Stimulated activated CD4-positive, alpha-beta T cell treated with anti-CD3 and anti-CD28 coated beads, Interleukin-2, amount 100 ng/mL, for 48 hours (primary cell): Measurements from ENCODE around the gene FNDC3B.

Experiments
- DNase-seq, 2 donors: peaks; one replicate each; pipeline ENCODE4 v3.0.0-alpha.2; 2020

Gene FNDC3B

DNA sequence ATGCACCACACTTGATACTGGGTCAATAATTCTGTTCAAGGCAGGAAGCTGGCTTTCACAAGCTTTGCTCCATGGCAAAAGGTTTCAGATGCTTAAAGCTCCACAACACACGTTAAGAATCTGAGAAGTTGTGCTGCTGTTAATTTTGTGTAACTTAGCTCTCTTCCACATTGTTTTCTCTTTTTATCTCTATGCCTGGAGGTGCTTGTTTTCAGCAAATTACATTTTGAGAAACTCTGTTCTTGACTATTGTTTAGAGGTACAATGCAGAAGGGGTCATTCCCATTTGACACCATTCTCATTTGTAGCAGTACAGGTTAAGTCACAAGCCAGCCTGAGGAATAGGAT lies 156.0 kb downstream of the FNDC3B start:
- no peak for DNase-seq

DNA sequence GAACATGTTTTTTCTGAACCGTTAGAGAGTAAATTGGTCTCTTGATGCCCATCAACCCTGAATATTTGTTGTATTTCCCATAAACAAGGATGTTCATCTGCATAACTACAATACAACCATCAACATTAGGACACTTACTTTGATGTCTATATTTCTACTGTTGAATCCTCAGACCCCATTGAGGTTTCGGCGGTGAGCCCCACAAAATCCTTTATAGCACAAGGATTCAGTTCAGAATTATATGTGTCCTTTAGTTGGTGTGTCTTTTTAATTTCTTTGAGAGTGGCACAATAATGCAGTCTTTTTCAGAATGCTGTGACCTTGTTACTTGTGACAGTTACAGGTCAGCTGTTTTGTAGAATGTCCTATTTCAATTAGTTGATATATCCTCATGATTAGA lies 158.0 kb downstream of the FNDC3B start:
- no peak for DNase-seq

DNA sequence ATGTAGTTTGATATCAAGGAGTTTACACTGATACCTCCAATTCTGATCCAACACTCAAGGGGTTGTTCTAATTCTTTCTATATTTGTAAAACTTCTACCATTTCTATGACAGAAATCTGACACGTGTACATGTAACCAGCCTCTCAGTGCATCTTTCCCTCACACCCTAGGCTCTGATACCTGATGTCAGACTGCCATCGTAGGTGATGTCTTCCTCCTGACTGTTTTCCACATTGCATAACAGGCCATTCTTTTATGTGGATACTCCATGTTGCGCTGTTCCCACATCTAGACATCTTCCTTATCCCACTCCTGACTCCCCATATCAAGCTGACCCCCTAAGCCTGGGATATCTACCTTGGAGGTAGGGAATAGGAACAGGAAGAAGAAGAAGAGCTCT lies 159.1 kb downstream of the FNDC3B start:
- no peak for DNase-seq

DNA sequence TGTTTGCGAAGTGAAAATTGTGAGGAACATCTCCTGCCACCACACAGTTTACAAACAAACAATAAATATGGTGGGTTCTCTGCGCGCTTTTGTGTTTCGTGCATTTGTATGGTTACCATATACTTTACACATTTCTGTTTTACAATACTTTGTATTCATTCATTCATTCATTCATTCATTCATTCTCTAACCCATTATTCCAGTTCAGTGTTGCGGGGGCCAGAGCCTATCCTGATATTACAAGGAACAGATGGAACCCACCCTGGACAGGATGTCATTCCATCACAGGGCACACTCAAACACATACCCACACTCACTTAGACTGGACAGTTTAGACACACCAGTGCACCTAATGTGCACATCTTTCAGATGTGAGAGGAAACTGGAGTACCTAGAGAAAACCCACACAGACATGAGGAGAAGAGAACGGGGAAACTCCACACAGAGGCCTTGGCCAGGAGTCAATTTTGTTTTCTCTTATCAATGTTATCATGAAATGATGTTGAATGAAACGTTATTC lies 160.5 kb downstream of the FNDC3B start:
- DNase-seq = no peak

DNA sequence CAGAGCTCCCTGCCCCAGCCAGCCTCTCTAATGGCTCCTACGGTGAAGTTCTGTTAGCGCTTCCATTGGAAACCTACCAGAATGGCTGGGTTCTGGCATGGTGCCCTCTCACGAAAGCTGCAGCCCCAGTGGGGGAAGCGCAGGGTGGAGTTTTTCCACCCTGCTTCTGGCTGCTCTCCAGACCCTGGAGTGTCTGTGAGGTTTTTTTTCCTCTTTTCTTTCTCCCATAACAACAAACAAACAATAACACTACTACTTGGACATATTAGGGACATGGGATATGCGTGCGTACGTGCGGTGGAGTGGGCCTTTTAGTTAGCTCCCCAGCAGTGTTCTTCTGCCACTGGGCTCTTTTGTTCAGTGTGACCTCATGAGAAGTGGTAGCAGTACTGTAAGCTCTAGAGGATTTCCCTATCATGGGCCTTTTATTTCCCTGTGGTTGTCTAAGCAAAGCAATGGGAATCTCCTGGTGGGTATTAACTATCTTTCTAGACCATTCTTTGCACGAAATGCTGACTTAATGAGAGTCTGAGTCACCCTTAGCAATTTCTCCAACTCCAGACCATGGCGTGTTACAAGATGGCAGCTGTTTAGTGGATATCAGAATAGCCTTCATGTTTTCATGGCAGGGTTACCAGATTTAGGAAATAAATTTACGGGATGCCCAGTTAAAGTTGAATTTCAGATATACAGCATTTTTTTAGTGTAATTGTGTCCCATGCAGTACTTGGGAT lies 161.9 kb downstream of the FNDC3B start:
- DNase-seq = no peak

DNA sequence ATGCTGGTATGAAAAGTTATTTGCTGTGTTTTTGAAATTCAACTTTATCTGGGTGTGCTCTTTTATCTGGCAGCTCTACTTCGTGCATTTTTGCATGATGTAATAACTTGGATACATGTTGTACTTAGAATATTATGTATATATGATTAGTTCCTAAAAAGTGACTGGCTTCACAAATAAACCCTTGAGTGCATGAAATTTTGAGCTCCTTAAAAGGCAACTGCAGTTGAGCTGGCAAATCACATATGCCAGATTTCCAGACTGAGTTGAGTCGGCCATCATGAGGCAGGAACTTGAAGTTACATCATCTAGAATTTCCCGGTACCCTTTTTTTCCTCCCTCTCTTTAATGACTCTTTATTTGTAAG lies 162.5 kb downstream of the FNDC3B start:
- DNase-seq = no peak

DNA sequence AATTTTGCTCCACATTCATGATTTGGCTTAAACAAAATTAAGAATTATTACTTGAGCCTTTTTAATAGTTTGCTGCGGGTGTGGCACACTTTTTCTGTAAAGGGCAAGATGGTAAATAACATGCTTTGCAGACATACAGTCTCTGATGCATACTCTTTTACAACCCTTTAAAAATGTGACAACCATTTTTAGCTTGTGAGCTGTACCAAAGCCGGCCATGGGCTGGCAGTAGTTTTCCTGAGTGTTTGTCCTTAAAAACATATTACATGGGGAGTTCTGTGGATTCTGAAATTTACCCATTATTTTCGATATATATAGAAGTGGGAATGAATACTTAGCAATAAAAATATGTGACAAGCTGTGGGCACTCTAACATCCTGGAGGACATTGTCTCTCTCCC lies 163.4 kb downstream of the FNDC3B start:
- DNase-seq = no peak

DNA sequence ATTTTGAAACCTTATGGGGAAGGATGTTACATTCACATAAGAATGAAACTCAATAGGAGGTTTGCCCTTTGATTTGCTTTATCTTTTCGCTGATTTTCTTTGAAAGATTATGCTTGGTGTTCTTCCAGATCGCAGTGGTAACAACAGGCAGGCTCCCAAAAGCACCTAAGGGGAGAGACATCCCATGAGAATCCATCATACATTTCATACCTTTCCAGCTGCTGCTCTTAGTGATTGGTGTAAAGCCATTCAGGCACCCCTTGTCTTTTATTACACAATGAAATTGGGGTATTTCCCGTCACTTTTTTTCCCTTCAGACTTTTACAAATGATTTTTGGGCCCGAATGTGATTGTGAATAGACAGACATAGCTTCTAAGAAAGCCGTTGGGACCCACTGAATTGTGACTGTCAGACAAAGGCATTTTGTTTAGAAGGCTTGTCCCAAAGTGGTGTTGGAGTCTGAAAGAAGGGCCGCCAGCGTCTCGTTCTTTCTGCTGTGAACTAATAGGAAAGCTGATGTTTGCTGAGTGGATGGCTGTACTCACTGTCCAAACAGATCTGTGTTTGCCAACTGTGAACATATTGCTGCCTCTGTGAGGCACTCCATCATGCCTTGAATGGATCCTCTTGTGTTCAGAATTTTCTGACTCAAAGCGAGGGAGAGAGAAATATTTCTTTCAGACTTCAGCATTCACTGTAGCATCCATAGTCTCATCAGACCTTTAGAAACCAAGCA lies 164.3 kb downstream of the FNDC3B start:
- DNase-seq = no peak

DNA sequence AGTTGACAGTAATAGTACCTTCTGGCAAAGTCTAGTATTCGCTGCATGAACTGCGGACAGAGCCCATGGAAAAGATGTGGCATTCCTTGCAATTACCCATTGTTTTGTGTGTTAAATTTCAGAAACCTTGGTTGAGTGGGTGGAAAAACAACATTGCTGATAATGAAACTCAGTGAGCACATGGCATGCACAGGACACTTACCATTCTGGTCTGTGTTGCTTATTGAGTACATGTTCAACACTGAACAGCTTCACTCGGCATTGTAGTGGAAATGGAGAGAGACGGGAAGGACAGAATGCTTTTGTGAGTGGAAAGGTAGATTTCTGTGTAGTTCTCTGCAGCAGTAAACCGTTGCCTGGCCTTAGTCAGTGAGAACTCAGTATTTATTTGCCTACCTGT lies 165.3 kb downstream of the FNDC3B start:
- DNase-seq = no peak

DNA sequence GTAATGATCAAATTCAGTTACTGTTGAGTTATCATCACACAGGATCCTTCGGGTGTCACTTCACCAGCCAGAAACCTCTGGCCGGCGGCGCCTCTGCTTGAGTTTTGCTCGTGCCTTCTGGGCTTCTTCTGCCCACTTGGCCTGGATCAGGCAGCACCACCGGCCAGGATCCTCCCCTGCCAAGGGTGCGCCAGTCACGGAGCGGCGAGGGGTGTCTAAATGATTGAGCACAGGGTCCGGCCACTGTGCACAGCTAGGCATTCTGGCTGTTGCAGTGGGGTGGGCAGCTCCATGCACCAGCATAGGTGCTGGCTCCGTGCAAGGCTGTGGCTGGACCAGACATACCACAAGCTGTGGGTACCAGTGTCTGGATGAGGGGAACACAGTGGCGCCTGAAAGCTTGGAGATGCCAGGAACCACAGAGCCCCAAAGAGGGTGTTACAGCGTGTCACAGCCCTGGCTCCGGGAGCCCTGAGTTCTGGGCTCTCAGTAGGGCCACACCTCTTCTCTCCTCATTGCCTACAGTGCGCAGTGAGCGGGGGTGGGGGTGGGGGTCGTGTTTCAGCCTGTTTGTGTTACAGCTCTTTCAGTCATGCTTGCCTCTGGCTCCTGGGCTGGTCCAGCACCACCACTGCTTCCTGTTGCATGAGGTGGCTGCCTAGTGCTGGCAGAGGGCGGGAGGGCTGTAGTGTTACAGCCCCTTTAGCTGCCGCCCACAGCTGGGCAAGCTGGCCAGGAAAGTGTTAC lies 169.4 kb downstream of the FNDC3B start:
- no peak for DNase-seq

DNA sequence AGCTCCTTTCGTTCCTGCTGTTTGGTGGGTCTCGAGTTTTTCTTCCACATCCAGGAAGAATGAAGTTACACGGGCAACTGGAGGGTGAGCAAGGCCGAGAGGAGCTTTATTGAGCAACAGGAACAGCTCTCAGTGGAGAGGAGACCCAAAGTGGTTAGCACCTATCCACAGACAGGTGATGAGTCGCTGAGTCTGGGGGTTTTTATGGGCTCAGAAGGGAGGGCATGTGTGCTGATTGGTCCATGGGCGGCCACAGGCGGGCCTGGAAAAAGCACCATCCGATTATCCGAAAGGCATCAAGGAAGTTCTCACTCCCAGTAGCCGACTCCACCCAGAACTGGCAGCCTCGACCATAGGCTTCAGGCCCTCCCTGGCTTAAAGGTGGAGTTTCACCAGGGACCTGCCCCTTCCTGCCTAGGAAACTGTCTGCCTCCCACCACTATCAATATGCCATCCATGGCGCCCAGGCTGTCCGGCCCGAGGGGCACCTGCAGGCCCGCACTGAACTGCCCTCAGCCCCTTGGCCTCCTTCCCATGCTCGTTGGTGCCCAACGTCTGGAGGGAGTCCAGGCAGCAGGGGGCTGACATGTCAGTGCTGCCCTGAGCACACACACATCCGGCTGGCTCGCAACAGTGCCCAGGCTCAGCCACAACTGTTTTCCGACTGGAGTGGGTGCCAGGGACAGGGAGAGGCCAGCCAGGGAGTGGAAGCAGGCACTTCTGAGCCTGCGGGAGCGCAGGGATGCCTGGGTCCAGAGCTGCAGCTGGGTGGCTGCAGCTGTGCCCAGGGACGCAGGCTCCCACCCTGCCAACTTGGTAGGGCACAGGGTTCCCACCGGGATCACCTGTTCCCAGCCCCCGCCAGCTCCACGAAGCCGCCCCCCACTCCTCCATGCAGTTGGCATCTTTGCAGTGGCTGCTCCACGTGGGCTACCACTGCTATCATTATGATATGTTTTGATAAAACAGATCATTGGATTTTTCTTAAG lies 170.2 kb downstream of the FNDC3B start:
- no peak for DNase-seq

DNA sequence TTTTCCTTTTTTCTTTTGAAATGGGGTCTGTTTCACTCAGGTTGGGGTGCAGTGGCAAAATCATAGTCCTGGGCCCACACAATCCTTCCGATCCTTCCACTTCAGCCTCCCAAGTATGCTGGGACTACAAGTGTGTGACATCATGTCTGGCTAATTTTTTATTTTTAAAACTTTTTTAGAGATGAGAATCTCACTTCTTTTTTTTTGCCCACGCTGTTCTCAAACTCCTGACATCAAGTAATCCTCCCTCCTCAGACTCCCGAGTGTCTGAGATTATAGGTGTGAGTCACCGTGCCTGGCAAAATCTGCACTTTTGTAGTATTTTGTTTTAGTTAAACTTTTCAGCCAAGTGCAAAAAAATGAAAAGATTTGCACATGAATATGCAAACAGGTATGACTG lies 171.0 kb downstream of the FNDC3B start:
- DNase-seq = no peak

DNA sequence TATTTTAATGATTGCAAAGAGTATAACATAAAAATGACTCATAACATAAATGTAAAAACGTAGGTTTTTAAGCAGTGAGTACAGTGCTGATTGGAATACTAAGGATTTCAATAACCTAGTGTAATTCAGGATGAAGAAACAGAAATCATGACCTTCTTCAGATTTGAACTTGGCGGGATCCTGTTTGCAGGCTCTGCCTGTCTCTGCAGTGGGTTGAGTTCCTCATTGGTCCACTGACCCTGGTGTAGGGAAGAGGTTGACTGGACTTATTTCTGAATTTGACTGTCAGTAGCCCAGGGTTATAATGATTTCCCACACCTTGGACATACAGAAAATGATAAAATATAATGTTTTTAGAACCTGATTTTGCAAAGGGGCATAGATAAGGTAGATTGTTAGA lies 171.7 kb downstream of the FNDC3B start:
- DNase-seq = no peak

DNA sequence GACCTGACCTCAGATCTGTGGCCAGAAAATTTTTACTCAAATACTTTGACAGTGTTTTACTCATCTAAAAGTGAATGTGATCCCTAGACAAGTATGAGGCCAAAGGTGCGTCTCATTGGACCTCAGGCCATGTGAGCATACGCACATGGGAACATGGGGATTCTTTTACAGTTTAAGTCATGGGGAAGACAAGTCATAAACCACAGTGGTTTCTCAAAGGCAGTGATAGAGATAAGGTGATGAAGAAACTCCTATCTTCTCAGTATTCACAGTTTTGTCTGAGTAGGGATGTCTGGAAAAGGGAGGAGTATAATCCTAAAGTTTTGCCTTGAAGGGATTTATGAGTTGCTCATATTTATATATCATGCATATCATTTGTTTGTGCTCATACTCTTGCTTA lies 173.8 kb downstream of the FNDC3B start:
- no peak for DNase-seq

DNA sequence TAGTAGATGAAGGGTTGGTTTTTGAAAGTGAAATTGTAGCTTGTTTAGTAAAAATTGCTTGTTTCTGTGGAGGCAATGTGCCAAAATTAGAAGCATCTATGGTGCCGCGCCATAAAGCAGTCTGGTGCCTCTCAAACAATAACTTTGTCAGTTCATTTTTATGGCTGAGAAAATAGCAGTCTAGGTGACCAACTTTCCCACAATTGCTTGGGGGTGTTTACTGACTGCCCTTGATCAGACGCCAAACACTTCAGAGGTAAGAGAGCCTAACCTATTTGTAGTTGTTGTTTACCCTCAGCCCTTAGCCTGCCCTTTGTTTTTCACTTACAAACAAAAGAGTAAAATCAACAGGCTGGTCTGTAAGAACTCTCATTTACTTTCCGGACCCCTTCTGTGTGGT lies 174.5 kb downstream of the FNDC3B start:
- DNase-seq = no peak

DNA sequence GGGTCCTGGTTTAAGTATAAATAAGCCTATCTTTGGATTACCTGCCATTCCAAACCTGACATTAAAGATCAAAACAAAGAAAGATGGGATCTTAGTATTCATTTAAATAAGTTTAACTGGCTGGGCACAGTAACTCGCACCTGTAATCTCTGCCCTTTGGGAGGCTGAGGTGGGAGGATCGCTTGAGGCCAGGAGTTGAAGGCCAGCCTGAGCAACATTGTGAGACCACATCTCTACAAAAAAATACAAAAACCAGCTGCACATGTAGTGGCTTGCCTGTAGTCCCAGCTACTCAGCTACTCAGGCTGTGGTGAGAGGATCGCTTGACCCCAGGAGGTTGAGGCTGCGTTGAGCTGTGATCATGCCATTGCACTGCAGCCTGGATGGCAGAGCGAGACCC lies 176.9 kb downstream of the FNDC3B start:
- no peak for DNase-seq

DNA sequence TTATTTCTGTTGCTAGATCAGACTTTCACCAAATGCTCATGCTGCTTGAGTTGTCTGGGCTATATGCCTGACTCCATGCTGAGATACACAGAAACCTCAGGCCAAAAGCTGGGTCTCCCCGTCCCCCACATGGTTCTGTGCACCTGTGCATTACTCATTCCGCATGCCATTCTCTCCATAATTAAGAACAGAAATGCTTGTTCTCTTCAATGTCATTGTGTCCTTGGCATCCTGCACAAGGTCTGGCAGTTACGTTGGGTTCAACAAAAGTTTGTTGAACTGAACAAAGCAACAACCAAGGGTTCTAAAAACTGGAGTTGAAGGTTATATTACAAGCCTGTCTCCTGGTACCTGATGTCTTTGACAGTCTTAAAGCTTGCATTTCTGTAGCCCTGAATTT lies 177.5 kb downstream of the FNDC3B start:
- DNase-seq = no peak

DNA sequence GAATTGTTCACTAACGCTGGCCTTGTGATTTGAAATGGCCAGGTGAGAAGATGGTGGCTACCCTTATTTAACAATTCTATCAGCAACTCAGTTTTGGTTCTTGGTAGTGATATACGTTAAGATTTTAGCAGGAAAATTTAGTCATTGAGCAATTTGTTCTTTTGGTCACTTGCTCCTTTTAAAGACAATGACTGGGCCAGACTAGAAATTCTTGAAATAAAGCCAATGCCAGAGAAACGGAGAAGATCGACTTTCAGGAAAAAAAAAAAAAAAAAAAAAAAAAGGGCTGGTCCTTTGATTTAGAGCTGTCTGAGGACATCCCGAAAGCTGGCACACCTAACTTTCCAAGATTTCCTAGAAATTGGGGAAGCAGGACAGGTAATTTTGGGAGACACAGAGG lies 178.5 kb downstream of the FNDC3B start:
- DNase-seq = no peak

DNA sequence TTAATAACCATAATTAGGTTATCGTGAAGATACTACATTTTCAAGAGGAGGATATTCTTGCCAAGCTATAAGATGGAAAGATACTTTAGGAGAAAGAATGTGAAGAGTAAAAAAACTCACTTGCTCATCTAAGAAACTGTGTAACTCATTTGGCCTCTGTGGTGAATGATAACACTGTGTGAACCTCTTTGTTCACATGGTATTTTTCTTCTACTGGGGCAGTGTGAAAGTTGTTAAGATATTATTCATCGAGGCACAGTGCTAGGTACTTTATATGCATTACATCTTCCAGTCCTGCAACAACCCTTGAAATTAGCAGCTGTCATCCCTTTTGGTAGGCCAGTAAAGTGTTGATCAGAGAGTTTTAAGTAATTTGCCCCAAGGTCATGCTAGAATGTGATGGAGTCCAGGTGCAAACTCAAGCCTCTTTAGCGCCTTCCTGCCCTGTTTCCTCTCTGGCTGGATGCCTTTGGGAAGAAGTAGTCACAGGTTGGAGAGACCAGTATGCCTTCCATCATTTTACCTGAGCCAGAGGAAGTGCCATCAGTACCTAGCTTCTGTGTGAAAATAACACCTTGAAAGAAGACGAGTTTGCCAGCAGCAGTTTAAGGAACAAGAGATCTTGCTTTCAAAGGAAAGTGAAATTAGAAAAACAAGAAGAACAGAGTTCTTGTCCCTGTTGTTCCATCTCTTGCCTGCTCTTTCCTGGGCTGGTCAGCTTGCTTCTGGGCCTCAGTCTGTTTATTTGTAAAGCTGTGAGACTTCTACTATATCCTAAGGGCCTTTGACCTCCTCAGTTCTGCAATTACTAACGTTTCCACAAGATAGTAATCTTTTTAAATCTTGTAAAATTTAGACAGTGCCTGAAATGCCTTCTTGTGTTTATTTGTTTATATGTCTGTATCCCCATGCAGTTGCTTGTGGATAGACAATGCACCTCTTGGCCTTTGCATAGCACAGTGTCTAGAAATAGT lies 179.3 kb downstream of the FNDC3B start:
- DNase-seq = no peak

DNA sequence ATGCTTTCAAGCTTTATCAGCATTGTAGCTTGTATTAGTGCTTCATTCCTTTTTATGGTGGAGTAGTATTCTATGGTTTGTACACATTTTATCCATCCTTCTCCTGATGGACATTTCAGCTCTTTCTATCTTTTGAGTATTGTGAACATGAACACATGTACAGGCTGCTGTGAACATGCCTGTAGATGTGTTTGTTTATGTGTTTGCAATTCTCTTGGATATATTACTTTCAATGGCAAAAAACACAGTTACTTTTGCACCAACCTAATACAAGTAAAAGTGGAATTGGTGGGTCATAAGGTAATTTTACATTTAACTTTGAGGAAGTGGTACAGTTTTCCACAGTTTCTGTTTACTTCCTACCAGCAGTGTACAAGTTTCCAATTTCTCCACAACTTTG lies 180.4 kb downstream of the FNDC3B start:
- no peak for DNase-seq

DNA sequence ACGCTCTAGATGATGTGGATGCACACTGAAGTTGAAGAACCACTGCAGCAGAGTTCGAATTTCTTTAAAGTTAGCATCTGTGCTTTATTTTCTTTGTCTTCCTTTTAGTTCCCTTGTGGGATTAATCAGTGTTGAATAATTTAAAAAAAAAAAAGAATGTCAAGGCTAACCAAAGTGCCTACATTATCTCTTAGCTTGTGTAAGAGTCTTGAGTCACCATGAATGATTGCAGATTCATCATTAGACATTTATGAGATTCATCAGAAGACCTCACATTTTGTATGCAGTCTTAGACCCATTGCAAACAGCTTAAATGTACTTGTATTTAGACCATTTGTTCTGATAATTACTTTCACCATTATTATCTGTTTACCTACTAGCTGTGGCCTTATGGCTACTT lies 182.2 kb downstream of the FNDC3B start:
- DNase-seq = no peak
